GM19099 (cell line): ENCODE data around the gene DOCK9.

ENCODE experiments used
- POLR2A ChIP-seq: IDR thresholded peaks from 3 replicates; pipeline ENCODE4 v1.6.1; 2011; ENCODE audit warnings: low read depth; ENCODE audit not compliant: insufficient read length; ENCODE audit errors: extremely low read depth

The DOCK9 gene

GRCh38 chr13:98761126-98761985 lies 216.5 kb downstream of the DOCK9 start:
- TF ChIP-seq POLR2A = no peak

- no peak for TF ChIP-seq POLR2A
Observed at GRCh38 chr13:98755729-98756128, 222.1 kb downstream of the DOCK9 start.

GRCh38 chr13:98755116-98755515 lies 222.7 kb downstream of the DOCK9 start:
- TF ChIP-seq POLR2A = no peak

- TF ChIP-seq POLR2A = no peak
Observed at GRCh38 chr13:98752467-98753290, 225.2 kb downstream of the DOCK9 start, which contains the start of gene SLC15A1. Gene SLC15A1 (minus strand): TSS chr13:98752672. CDS start chr13:98752598, 74 bp downstream.

- no peak for TF ChIP-seq POLR2A
Observed at GRCh38 chr13:98751861-98752466, 225.9 kb downstream of the DOCK9 start.

GRCh38 chr13:98751367-98751782 lies 226.5 kb downstream of the DOCK9 start:
- no peak for TF ChIP-seq POLR2A

- no peak for TF ChIP-seq POLR2A
Observed at GRCh38 chr13:98749501-98749900, 228.4 kb downstream of the DOCK9 start.

- no peak for TF ChIP-seq POLR2A
Observed at GRCh38 chr13:98746968-98747367, 230.9 kb downstream of the DOCK9 start.
